Activated gamma-delta T cell (primary cell): ENCODE measurements around the gene LBH.
"Not testable (repeated sequence)": the region's sequence is repeated elsewhere in the genome, so short reads cannot be mapped to it uniquely, and the experiment has no call there.

ENCODE experiments used
- DNase-seq: peaks from one replicate; lab custom pipeline; 2025; lab: John Stamatoyannopoulos, UW

Gene LBH

DNA sequence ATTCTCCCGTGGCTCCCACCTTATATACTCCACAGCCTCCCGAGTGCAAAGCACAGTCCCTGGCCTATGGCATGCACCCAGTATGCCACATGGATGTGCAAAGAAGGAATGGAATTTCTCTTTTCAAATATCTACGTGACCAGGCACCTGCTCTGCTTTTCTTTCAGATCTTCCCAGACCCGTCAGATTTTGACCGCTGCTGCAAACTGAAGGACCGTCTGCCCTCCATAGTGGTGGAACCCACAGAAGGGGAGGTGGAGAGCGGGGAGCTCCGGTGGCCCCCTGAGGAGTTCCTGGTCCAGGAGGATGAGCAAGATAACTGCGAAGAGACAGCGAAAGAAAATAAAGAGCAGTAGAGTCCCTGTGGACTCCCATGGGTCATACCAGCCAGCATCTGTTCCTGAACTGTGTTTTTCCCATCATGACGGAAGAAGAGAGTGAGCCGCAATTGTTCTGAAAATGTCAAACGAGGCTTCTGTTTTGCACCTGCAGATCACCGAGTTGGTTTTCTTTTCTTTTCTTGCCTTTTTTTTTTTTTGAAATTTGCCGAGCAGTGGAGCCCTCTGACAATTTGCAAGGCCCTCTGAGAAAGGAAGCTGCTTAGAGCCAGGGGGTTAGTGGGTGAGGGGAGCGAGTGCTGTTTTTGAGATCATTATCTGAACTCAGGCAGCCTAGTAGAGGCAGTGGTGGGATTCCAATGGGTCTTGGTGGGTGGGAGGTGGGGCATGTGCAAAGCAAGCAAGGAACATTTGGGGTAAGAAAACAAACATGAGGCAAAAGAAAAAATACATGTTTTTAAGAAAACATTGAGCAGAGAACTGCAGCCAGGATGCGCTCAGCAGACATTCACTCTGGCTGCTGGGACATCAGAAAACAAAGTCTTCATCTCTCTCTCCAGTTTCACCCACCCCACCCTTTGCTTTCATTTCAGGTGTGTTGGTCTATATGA, 26.2 kb downstream of the LBH start:
- DNase-seq, result no peak

DNA sequence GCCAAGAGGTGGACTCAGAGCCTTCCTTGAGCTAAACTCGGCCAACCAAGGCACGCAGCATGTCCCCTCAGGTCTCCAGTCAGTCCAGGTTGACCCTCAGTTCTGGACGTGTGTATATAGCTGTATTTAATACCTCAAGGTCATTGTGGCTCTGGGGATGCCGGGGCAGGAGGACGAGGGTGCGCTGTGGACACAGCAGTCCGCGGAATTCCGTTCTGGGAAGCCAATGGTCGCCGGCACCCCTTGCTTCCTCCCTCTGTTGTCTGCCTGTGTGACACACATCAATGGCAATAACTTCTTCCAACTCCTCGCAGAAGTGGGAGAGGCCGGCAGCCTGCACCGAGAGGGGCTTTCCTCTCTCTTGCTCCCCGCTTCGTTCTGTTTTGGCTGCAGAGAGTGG, 27.7 kb downstream of the LBH start:
- no peak for DNase-seq

DNA sequence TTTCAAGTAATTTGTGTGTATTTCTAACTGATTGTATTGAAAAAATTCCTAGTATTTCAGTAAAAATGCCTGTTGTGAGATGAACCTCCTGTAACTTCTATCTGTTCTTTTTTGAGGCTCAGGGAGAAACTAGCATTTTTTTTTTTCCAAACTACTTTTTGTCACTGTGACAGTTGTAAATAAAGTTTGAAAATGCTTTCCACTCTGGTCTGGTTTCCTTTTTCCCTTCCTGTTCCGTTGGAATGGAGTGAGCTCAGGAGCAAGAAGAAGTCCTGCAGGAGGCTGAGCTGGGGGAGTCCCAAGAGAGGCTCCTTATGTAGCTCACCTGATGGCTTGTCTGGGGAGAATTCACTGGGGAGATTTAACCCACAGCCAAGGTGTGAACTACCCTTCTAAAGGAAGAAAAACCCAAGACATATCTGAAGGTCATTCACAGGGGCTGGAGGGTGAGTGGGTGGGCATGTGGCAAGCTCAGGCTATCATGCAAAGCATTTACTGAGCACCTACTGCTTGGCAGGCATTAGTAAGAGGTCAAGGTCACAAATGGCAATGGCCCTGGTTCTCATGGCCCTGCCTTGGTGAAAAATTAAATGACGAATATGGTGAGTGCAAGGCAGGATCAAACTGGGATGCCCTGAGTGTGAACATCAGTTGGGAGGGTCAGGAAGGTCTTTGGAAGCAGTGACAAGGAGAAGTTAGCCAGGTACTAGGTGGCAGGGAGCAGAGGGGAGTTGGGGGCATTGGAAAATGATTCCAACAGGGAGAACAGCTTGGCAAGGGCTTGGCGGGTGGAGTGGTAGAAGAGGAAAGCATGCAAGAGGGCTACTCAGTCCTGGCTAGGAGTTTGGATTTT, 28.7 kb downstream of the LBH start:
- DNase-seq, result no peak

DNA sequence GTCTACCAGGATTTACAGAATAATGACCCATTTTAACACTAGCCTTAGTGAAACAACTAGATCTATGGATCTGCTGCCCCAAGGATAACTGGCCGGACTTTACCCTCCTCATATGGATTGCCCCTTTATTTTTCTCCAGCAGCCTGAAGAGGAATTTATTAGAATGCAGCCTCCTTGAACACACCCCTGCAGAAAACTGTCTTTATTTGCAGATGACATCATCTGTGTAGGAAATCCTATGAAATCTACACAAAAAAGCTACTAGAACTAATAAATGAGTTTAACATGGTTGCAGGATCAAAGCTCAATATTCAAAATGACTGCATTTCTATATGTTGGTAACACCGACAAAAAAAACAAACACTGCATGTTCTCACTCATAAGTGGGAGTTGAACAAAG, 29.6 kb downstream of the LBH start:
- DNase-seq, result no peak

DNA sequence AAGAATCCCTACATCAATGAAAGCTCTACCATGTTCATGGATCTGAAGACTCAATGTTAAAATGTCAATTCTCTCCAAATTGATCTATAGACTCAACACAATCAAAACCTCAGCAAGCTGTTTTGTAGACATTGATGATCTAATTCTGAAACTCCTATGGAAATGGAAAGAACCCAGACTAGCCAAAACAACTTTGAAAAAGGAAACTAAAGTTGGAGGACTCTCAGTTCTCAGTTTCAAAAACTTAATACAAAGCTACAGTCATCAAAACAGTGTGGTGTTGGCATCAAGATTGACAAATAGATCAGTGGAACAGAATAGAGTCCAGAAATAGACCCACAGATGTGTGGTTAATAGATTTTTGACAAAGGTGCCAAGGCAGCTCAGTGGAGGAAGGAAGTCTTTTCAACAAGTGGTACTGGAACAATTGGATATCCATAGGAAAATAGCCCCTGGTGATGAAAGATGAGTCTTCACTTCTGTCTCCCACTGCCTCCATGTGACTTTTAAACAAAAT, 30.4 kb downstream of the LBH start:
- no peak for DNase-seq

DNA sequence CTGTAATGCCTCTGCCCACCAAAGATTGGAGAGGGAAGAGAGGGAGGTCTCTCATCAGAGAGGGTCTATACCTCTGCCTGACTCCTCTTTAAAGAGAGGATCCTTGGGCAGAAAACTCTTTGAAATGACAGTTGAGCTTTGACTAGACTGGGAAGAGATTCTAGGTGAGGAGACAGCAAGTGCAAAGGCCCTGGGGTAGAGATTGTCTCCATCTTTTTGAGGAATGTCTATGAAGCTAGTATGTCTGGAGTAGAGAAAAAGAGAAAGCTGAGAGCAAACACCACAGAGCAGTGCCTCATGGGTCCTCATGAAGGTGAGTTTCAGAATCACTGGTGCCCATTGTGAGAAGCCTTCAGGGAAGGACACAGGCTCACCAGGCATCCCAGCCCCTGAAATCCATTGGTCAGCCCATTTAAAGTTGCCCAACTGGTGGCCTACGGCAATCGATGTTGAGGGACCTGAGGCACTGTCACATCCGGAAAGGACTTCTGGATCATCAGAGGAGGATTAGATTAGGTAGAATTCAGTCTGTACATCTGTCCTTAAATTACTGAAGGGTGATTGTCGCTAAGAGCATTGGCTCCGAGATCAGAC, 31.5 kb downstream of the LBH start:
- no peak for DNase-seq

DNA sequence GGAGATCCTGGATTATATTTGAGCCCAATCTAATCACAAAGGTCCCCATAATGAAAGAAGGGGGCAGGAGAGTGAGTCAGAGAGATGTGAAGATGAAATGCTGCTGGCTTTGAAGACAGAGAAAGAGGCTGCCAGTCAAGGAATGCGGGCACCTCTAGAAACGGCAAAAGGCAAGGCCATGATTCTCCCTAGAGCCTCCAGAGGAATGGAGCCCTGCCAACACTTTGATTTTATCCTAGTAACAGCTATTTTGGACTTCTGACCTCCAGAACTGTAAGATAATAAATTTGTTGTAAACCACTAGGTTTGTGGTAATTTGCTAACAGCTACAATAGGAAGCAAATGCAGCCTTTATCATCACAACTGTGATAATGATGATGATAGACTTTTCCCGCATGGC, 32.9 kb downstream of the LBH start:
- DNase-seq, result no peak

DNA sequence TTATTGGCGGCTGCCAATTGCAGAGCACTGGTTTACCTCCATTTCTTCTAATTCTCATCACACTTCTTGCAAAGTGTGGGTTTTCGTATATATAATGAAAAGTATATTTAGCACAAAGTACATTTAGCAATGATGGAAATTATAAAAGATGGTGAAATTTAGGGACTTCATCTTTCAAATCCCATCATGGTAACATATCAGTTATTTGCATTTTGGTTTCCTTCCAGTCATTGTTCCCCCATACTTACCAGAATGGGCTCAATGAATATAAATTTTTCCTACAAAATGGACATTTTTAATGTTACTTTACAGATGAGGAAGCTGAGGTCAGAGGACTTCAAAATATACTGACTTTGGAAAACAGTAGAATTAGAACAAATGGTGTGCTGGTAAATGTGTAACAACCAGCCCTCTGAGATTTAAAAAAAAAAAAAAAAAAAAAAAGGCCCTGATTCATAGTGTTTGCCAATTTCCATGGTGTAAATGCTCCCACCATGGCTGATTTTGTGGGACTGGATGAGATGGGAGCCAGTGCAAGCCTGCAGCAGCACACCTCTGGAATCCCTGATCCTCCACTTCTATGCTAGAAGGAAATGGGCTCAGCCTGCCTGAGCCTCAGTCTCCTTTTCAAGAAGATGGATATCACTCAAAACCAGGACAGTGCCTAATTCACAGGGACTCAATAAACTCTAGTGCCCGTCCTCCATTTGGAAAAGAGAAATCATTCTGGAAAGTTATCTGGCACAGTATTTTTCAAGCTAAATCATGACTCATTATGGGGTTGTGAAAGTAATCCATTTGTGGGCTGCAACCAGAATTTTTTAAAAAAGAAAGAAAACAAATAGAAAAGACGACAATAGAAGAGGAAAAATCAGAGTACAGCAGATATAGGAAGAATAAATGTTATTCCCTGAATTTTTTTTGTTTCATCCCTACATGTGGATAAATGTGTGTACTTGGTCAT, 34.0 kb downstream of the LBH start:
- DNase-seq, result no peak

DNA sequence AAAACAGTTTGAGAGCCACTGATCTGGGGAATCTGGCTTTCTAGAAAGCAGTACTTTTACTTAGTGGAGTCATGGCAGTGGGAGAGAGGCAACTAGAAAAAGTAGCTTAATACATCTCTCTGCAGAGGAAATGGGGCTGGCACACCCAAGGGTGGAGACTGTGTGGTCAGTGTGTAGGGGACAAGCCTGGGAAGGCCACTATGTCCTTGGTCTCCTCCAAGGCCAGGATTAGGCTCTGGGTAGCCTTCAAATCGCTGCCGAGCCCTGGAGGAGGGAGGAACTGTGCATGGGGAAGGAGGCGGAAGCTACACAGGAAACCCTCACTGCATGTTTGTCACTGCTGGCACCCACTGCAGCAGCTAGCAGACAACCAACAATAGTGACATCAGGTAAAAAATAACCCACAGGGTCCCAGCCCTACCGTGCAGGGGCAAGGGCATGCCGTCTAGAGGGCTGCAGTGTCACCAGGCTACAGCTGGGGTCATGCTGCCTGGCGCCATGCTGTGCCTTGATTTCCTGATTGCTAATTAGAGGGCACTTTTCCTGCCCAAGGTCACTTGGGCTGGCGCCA, 34.8 kb downstream of the LBH start:
- no peak for DNase-seq

DNA sequence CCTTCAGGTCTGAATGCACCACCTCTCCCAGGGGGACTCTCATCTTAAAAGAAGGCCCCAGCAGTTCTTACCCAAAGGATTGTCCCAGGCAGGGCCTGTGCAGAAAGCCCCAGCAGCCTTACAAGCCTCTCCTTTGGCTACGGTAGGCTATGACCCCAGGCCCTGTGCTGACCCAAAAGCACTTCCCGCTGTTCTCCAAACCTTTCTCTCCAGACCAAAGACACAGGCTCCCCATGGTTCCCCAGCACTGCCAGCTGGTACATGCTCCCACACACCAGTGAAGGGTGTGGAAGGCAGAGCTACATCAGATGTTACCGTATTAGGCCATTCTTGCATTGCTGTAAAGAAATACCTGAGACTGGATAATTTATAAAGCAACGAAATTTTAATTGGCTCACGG, 35.4 kb downstream of the LBH start:
- DNase-seq, result no peak

DNA sequence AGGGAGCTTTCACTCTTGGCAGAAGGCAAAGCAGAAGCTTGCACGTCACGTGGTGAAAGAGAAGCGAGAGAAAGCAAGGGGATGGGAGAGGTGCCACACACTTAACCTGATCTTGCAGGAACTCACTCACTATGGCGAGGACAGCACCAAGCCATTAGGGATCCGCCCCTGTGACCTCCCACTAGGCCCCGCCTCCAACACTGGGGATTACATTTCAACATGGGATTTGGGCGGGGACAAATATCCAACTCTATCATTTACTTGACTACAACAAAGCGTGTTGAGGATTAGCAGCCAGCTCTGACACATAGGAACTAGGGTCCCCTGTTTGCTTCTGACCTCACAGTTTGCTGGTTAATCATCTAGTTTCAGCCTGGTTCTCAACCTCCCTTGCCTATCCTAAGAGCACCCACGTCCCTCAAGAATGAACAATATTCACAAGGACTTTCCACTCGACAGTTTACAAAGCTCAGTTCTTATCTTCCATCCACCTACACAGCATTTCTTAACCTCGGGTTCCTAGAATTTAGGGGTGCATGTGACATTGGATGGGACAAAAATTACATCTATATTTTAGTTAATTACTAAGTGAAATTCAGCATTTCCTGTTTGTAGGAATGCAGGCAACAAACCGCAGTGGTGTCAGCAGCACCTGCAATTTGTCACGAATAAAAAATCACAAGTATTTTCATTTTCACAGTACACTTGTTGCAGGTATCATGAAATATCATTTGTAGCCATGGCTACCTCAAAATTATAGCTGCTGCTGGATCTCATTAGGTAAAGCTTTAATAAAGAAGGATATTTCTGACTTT, 36.0 kb downstream of the LBH start:
- no peak for DNase-seq

DNA sequence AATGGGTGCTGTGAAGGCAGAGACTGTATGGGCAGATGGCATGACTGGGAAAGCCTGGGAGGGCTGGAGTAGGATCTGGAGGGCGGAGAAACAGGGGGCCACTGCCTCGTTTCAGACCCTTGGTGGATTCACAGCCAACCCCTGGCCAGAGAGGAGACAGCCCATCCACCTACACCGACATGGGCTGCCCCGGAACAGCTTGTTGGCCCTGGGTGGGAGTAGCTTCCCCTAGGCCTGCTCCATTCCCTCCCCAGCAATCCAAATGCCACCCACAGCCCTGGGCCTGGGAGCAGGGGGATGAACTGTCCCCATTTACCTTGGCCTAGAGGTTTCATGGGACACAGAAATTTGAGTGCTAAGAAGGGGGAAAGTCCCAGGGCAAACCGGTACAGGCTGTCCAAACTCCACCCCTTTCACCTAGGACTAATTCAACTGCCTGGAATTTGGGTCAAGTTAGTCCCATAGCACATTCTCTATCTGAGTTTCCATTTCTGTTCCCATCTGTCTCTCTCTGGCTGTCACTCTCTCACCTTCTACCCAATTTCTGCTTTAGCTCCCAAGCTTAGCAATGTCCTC, 37.0 kb downstream of the LBH start:
- no peak for DNase-seq

DNA sequence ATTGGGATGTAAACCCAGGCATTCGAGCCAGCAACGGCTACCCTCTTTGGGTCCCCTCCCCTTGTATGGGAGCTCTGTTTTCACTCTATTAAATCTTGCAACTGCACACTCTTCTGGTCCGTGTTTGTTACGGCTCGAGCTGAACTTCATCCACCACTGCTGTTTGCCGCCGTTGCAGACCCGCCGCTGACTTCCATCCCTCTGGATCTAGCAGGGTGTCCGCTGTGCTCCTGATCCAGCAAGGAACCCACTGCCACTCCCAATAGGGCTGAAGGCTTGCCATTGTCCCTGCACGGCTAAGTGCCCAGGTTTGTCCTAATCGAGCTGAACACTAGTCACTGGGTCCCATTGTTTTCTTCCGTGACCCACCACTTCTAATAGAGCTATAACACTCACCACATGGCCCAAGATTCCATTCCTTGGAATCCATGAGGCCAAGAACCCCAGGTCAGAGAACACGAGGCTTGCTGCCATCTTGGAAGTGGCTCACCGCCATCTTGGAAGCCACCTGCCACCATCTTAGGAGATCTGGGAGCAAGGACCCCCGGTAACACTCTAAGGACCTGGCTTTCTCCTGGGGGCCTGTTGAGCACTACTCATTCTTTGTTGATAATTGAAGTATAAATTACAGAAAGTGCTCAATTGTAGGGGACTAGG, 37.9 kb downstream of the LBH start:
- DNase-seq, result not testable (repeated sequence)

DNA sequence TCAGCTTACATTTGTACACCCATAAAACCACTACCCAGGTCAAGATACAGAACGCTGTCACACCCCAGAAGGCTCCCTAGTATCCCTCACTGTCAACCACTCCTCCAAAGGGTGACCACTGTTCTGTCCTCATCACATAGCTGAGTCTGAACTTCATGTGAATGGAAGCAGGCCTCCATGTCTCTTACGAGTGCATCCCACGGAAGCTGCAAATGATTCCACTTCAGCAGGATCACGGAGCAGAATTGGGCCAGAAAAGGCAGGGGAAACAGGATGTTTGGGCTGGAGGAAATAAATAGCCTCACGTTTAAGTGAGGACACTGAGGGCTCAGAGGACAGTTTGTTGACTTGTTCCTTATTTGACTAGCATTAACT, 38.4 kb downstream of the LBH start:
- no peak for DNase-seq

DNA sequence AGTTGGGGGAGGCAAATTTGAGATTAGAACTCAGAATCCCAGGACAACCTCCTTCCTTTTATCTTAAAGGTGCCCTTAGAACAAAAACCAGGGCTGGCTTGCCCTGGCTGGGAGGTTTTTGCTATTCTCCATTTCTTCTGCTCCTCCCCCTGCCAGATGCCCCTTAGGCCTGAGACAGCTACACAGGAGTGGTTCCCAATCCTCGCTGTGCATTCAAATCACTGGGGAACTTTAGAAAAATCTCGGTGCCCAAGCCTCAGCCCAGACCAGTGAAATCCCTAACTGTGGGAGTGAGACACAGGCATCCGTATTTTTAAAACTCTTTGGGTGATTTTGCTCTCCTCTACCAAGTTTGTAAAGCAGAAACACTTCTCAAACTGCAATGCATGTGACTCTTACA, 38.8 kb downstream of the LBH start:
- DNase-seq, result no peak

DNA sequence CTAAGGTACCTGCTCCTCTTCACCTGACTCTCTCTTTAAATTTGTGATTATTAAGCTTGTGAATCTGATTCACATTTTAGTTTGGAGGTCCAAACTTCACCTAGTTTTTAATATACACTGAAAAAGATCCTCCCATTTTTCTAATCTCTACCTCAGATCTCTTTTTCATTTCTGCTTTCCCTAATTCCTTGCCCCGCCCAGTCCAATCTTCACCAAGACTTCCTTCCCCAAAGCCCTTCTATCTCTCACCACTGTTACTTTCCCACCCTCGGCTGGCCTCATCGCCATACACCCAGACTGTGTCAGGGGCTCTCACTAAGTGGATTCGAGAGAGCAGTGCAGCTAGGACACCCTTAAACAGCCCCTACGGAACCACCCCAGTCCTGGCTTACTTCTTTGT, 40.0 kb downstream of the LBH start:
- DNase-seq, result no peak

DNA sequence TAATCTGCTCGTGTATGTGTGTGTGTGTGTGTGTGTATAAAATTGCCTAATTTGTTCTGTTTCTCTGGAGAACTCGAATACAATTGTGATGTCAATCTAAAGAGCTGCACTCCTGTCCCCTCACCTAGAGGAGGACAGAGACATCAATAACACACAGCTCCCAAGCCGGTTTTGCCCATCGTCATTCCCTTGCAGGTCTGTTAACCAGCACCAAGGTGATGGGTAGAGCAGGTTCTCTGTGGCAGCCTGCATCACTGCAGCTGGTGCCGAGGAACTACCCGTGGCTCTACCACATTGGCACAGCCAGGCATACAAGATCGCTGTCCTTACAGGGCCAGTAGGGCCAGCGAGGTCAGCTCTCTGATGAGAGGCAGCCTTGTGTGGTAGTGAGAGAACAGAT, 41.0 kb downstream of the LBH start:
- no peak for DNase-seq

DNA sequence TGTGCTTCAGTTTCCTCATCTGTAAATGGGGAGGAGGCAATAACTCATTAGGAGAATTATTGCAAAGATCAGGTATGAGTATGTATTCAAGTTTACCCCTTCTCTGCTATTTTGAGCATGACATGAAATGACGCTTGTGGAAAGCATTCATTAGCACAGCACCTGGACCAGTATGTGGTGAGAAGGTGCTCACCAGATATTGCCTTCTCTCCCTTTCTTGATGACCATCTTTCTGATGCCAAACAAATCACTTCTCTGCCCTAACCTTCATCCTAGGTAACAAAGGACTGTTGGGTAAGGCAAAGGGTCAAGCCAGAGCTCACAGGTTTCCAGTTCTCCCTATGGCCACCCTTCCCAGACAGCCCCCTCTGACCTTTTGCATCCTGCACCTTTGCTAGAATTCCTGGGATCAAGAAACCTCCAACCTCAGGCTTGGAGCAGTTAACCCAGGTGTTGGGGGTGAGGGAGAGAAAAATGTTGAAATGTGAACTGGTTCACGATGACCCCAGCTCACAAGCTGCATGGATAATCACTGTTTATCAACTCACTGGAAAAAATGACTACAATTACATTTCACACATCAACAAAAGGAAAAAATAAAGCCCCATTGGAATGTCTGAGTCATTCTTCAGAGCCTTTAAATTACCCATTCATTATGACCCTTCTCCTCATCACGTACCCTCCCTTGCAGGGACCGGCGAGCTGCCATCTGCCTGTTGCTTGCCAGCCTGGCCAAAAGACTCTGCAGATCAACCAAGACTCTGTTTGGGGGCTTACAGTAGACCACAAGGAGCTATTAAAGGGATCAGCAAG, 41.6 kb downstream of the LBH start:
- DNase-seq, result no peak
